BJ (cell line): ENCODE results near the gene STIM1. TPM values are rescaled to one million over a fixed set of nuclear protein-coding genes. Genes with fewer than 3 reads are reported as not detected.
A peak's percentile ranks its signal among the peaks of the same experiment; 100 is the strongest.

Experiments
- CTCF ChIA-PET: fragments of 350-600 bp; formaldehyde crosslinking; extraction: SDS; loops from one replicate; lab custom pipeline; 2021; ENCODE audit warnings: antibody characterized with exemption, inconsistent platforms; lab: Yijun Ruan, JAX
- POLR2A ChIA-PET: fragments of 300-600 bp; sonication (Branson Sonifier 250); formaldehyde crosslinking; extraction: SDS; loops from one replicate; lab custom pipeline; 2021; ENCODE audit warnings: antibody characterized with exemption; lab: Charles Lee
- DNase-seq: peaks from one replicate; pipeline ENCODE4 v3.0.0-alpha.2; 2011; ENCODE audit warnings: low read depth
- H3K27me3 ChIP-seq: 2 replicates; pipeline ENCODE4 v1.6.0; 2011; ENCODE audit warnings: low read length; ENCODE audit not compliant: control insufficient read depth, insufficient read depth
- H3K36me3 ChIP-seq: 2 replicates; pipeline ENCODE4 v1.5.1; 2011; ENCODE audit warnings: low read length; ENCODE audit not compliant: control insufficient read depth, insufficient read depth
- H3K4me3 ChIP-seq: 2 replicates; pipeline ENCODE4 v1.5.1; 2011; ENCODE audit warnings: low read depth, mild to moderate bottlenecking, control low read depth, low read length
- CTCF ChIP-seq: IDR thresholded peaks from 2 replicates; pipeline ENCODE4 v1.5.1; 2011; ENCODE audit warnings: low read depth, mild to moderate bottlenecking, control low read depth, inconsistent platforms, low read length, moderate library complexity; ENCODE audit not compliant: insufficient read depth
- polyA plus RNA-seq: library from polyadenylated mRNA; depleted of rRNA; stranded (reverse); fragments of >200 nt; gene quantifications from 2 replicates; pipeline ENCODE4 v1.2.3, GENCODE V29; 2011

Gene STIM1
- polyA plus RNA-seq, 1 experiment: 54.6 TPM

- no peak for TF ChIP-seq CTCF
These were observed 227.7 kb downstream of the STIM1 start for GRCh38 chr11:4083198-4083597.

GRCh38 chr11:4084406-4085125 lies 229.1 kb downstream of the STIM1 start:
- Histone ChIP-seq H3K4me3 (no peak overlapping the region), H3K36me3 (peaks cover 10% of the 10 kb centered on the region), H3K27me3 (no peaks in the 10 kb centered on the region)
- POLR2A ChIA-PET: no interaction called here
- DNase-seq: no peak
- CTCF ChIA-PET: interaction anchor here (0.7 to 2.0 kb wide), 4 partner anchors 11 to 242 kb away, joined by 3 to 12 read pairs (median 4); no protein-coding TSS in a partner anchor
- TF ChIP-seq CTCF: no peak

More at GRCh38 chr11:4083198-4083597, 227.7 kb downstream of the STIM1 start:
- H3K4me3 ChIP-seq: no peak overlapping the region
- ChIA-PET POLR2A (no interaction called here), CTCF (interaction anchor here (1.5 to 5.1 kb wide), 4 partner anchors 10 to 233 kb away, joined by 5 to 31 read pairs (median 20); partner anchors contain the start of gene STIM1)
- no peak for DNase-seq
- H3K36me3 ChIP-seq: peaks cover 10% of the 10 kb centered on the region
- H3K27me3 ChIP-seq: no peaks in the 10 kb centered on the region

- POLR2A ChIA-PET: no interaction called here
- Histone ChIP-seq H3K36me3 (peaks cover 12% of the 10 kb centered on the region), H3K27me3 (no peaks in the 10 kb centered on the region), H3K4me3 (no peak overlapping the region)
- TF ChIP-seq CTCF: no peak
- CTCF ChIA-PET: interaction anchor here (1.3 to 2.0 kb wide), 4 partner anchors 12 to 244 kb away, joined by 3 to 12 read pairs (median 4); no protein-coding TSS in a partner anchor
- DNase-seq: no peak
These were observed 230.1 kb downstream of the STIM1 start for GRCh38 chr11:4085575-4085974.

- CTCF ChIA-PET: interaction anchor here (0.8 to 1.3 kb wide), 3 partner anchors 8 to 245 kb away, joined by 3 read pairs; partner anchors contain the start of gene STIM1
- TF ChIP-seq CTCF: no peak
These were observed 231.3 kb downstream of the STIM1 start for GRCh38 chr11:4086575-4087353.

GRCh38 chr11:4087551-4087950 lies 232.1 kb downstream of the STIM1 start:
- ChIA-PET POLR2A (no interaction called here), CTCF (interaction anchor here (0.9 to 1.2 kb wide), 2 partner anchors 24 to 238 kb away, joined by 3 read pairs; no protein-coding TSS in a partner anchor)
- Histone ChIP-seq H3K36me3 (peaks cover 11% of the 10 kb centered on the region), H3K27me3 (no peaks in the 10 kb centered on the region), H3K4me3 (no peak overlapping the region)
- peak; percentile 38 for TF ChIP-seq CTCF
- DNase-seq: no peak

More at GRCh38 chr11:4086575-4087353, 231.3 kb downstream of the STIM1 start:
- POLR2A ChIA-PET: no interaction called here
- H3K4me3 ChIP-seq: no peak overlapping the region
- peaks cover 13% of the 10 kb centered on the region for H3K36me3 ChIP-seq
- H3K27me3 ChIP-seq: no peaks in the 10 kb centered on the region
- DNase-seq: no peak
